Stomach (tissue), 9 donors: ENCODE results near the gene LRRC15. TPM values are rescaled to one million over a fixed set of nuclear protein-coding genes. Genes with fewer than 3 reads are reported as not detected.

Experiments
- DNase-seq, 2 donors: peaks; one replicate each; pipeline versions ENCODE4 v3.0.0 to v3.0.0-alpha.2; 2013 to 2019
- H3K27ac ChIP-seq, 5 donors: fragments of 200-600 bp in 4 of 5; sonication (generic) in 4 of 5; one replicate each; pipeline ENCODE4 v1.5.1; 2013 to 2019; ENCODE audit warnings: mild to moderate bottlenecking in 1 of 5, moderate library complexity in 1 of 5
- H3K27me3 ChIP-seq, 3 donors: fragments of 200-600 bp; sonication (generic); one replicate each; pipeline ENCODE4 v1.5.1; 2017 to 2019; ENCODE audit warnings: mixed run types in 1 of 3
- H3K36me3 ChIP-seq, 4 donors: fragments of 200-600 bp; sonication (generic); 1 replicate in 3 of 4; 2 replicates in 1 of 4; pipeline ENCODE4 v1.5.1; 2016 to 2019
- H3K4me1 ChIP-seq, 4 donors: fragments of 200-600 bp; sonication (generic); one replicate each; pipeline ENCODE4 v1.5.1; 2016 to 2019
- H3K4me3 ChIP-seq, 4 donors: fragments of 200-600 bp; sonication (generic) in 3 of 4; one replicate each; pipeline ENCODE4 v1.5.1; 2016 to 2019; ENCODE audit warnings: mild to moderate bottlenecking in 1 of 4
- H3K9me3 ChIP-seq, 4 donors: fragments of 200-600 bp; sonication (generic); one replicate each; pipeline ENCODE4 v1.5.1; 2016 to 2019
- CTCF ChIP-seq, 7 experiments: fragments of 450-650 bp in 4 of 7; fragments of 200-600 bp in 3 of 7; sonication (generic) in 3 of 7; IDR thresholded peaks; one replicate each; pipeline ENCODE4 v1.5.1; 2016 to 2019; ENCODE audit warnings: antibody characterized with exemption in 7 of 7, control low read depth in 2 of 7, mild to moderate bottlenecking in 1 of 7
- EP300 ChIP-seq: sonication (generic); formaldehyde crosslinking; IDR thresholded peaks from one replicate; pipeline ENCODE4 v1.6.1; 2017; ENCODE audit warnings: antibody characterized with exemption
- POLR2A ChIP-seq, 4 donors: fragments of 450-650 bp; IDR thresholded peaks; one replicate each; pipeline ENCODE4 v1.6.1; 2016; ENCODE audit warnings: antibody characterized with exemption in 4 of 4, control low read depth in 2 of 4, mild to moderate bottlenecking in 1 of 4, moderate library complexity in 1 of 4
- POLR2AphosphoS5 ChIP-seq, 3 donors: sonication (generic); formaldehyde crosslinking; IDR thresholded peaks; one replicate each; pipeline ENCODE4 v1.6.1; 2016; ENCODE audit warnings: antibody characterized with exemption in 3 of 3
- WGBS, 5 donors: extraction: QIAGEN DNeasy Blood & Tissue Kit in 3 of 5; methylation state at CpG; one replicate each; pipeline versions ENCODE4 v1.1.5 to v1.1.7; 2013 to 2018; 5-methylcytosine and 5-hydroxymethylcytosine counted together
- intact Hi-C: fragments of 100-400 bp; cut with DNase I; formaldehyde crosslinking; loops from one replicate; pipeline ENCODE4 v1.15.1; 2023; ENCODE audit warnings: low total_unique reads
- polyA plus RNA-seq, 3 donors: library from polyadenylated mRNA; stranded (reverse); fragments of 200-250 nt; gene quantifications; one replicate each; pipeline ENCODE4 v1.2.3, GENCODE V29; 2013
- total RNA-seq, 5 donors: library from RNA; depleted of rRNA; stranded (reverse); fragments of >200 nt; gene quantifications; one replicate each; pipeline versions ENCODE4 v1.1.0 to v1.2.3, GENCODE V29; 2014 to 2016
- donor health status: healthy with polysubstance abuse.
- donor health status: Bipolar disorder and iron deficiency.
- donor health status: healthy.

The LRRC15 gene
- total and polyA plus RNA-seq, 8 donors: 0.03 to 1.7 (median 0.43) TPM; not detected in 3

GRCh38 chr3:194368918-194369317, 625 bp downstream of the LRRC15 start:
- DNase-seq: no peak
- TF ChIP-seq POLR2AphosphoS5 (IDR thresholded peaks at IDR 0.05): no peak
- no peak for TF ChIP-seq EP300
- no peak for TF ChIP-seq POLR2A (IDR thresholded peaks at IDR 0.05)
- TF ChIP-seq CTCF (IDR thresholded peaks at IDR 0.05): no peak

GRCh38 chr3:194367992-194368841, 1.3 kb downstream of the LRRC15 start:
- TF ChIP-seq CTCF (IDR thresholded peaks at IDR 0.05): no peak
- no peak for TF ChIP-seq POLR2A (IDR thresholded peaks at IDR 0.05)
- TF ChIP-seq EP300: no peak
- no peak for TF ChIP-seq POLR2AphosphoS5 (IDR thresholded peaks at IDR 0.05)
- H3K36me3 ChIP-seq: no peaks in the 10 kb centered on the region
- intact Hi-C loops: no loop called here
- 64 to 73% (median 67%) methylated on average over 17 to 18 of the region's 18 CpGs for WGBS, 5 donors
- H3K27ac ChIP-seq: no peak overlapping the region
- H3K27me3 ChIP-seq: peaks cover 0 to 33% (median 8%) of the 10 kb centered on the region in 3 donors
- DNase-seq: peak in 1 of 2 donors; percentile 30
- H3K9me3 ChIP-seq: no peaks in the 10 kb centered on the region
- H3K4me1 ChIP-seq: peaks cover 0 to 26% (median 12%) of the 10 kb centered on the region in 4 donors
- no peak overlapping the region for H3K4me3 ChIP-seq

More at GRCh38 chr3:194368918-194369317, 625 bp downstream of the LRRC15 start:
- no peak overlapping the region for H3K4me3 ChIP-seq
- 69 to 88% (median 80%) methylated on average over 6 of the region's 6 CpGs for WGBS, 5 donors
- peaks cover 0 to 26% (median 12%) of the 10 kb centered on the region in 4 donors for H3K4me1 ChIP-seq
- H3K36me3 ChIP-seq: no peaks in the 10 kb centered on the region
- H3K27ac ChIP-seq: no peak overlapping the region
- H3K27me3 ChIP-seq: peaks cover 0 to 33% (median 8%) of the 10 kb centered on the region in 3 donors
- no peaks in the 10 kb centered on the region for H3K9me3 ChIP-seq
- intact Hi-C loops: no loop called here

GRCh38 chr3:194365978-194366490, 3.5 kb downstream of the LRRC15 start:
- Histone ChIP-seq H3K36me3 (no peaks in the 10 kb centered on the region), H3K27me3 (peaks cover 0 to 32% (median 8%) of the 10 kb centered on the region in 3 donors), H3K4me1 (peaks cover 0 to 26% (median 12%) of the 10 kb centered on the region in 4 donors), H3K27ac (no peak overlapping the region), H3K9me3 (no peaks in the 10 kb centered on the region), H3K4me3 (no peak overlapping the region)
- no peak for DNase-seq
- intact Hi-C loops: no loop called here
- TF ChIP-seq CTCF (IDR thresholded peaks at IDR 0.05) (no peak), EP300 (no peak), POLR2AphosphoS5 (IDR thresholded peaks at IDR 0.05) (no peak), POLR2A (IDR thresholded peaks at IDR 0.05) (no peak)
- WGBS, 5 donors: 75 to 86% (median 78%) methylated on average over 7 to 12 of the region's 12 CpGs

- no peaks in the 10 kb centered on the region for H3K9me3 ChIP-seq
- H3K4me3 ChIP-seq: no peak overlapping the region
- WGBS, 5 donors: 78 to 92% (median 88%) methylated on average over 4 to 6 of the region's 6 CpGs
- TF ChIP-seq EP300: no peak
- no peak for TF ChIP-seq POLR2A (IDR thresholded peaks at IDR 0.05)
- TF ChIP-seq CTCF (IDR thresholded peaks at IDR 0.05): no peak
- TF ChIP-seq POLR2AphosphoS5 (IDR thresholded peaks at IDR 0.05): no peak
- intact Hi-C loops: no loop called here
- no peak for DNase-seq
- H3K27me3 ChIP-seq: peaks cover 0 to 27% (median 8%) of the 10 kb centered on the region in 3 donors
- no peaks in the 10 kb centered on the region for H3K36me3 ChIP-seq
- peaks cover 0 to 26% (median 12%) of the 10 kb centered on the region in 4 donors for H3K4me1 ChIP-seq
- H3K27ac ChIP-seq: no peak overlapping the region
Observed at GRCh38 chr3:194365526-194365925, 4.0 kb downstream of the LRRC15 start.
